AG08395 (cell line): ENCODE measurements around the gene PRELP.
A peak's percentile ranks its signal among the peaks of the same experiment; 100 is the strongest.
"Not testable (repeated sequence)": the region's sequence is repeated elsewhere in the genome, so short reads cannot be mapped to it uniquely, and the experiment has no call there.

Experiments used
- DNase-seq: peaks from one replicate; pipeline ENCODE4 v3.0.0; 2012; ENCODE audit warnings: mixed read lengths, low spot score

Gene PRELP

DNA sequence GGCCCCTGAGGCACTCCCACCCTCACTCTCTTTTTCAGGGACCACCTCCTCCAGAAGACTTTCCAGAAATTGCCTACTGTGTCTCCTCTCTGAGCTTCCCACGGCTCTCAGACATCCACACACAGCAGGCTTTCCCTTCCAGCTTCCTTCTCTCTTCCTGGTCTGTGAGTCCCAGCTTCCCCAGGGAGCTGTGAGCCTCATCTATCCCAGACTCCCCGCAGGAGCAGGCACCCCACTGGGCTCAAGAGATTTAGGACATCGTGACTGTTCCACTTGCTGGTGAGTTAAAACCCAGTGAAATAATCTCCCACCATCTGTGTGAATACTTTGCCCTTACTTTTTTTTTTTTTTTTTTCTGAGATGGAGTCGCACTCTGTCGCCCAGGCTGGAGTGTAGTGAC is 22.0 kb upstream of the PRELP start:
- DNase-seq, result no peak

DNA sequence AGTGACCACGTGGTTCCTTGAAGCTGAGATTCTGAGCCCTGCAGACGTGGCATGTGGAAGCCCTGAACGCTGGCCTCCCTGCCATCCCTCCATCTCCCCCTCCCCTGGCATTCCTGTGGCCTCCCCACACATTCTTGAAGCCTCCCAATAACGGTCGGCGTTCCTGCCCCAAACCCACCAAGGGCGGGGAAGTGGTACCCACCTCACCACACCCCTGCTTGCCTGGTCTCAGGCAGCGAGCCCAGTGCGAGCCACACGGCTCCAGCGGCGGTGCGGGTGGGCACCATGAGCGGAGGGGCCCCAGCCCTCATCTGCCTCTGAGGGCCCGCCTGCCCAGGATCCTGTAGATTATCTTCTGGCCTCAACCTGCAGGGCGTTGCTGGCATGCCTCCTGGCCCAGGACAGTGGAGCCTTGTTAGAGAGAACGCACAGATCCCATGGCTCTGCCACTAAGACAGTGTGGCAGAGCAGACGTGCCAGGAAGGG is 20.6 kb upstream of the PRELP start:
- DNase-seq, result no peak

DNA sequence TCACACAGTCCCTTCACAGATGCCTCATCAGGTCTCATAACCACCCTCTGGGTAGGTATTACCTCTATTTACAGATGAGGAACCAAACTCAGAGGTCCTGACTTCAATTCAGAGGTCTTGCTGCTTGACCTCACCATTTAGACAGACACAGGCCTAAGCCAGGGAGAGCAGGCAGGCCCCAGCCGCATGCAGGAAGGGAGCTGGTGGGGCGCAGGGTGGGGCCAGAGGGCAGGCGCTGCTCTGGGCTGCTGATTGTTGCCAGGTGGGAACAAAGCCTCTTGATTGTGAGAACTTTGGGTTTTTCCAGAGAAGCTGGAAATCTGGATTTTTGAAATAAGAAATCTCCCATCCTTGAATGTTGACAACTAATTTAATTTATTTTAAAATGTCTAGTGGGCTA is 19.9 kb upstream of the PRELP start:
- DNase-seq, result no peak

DNA sequence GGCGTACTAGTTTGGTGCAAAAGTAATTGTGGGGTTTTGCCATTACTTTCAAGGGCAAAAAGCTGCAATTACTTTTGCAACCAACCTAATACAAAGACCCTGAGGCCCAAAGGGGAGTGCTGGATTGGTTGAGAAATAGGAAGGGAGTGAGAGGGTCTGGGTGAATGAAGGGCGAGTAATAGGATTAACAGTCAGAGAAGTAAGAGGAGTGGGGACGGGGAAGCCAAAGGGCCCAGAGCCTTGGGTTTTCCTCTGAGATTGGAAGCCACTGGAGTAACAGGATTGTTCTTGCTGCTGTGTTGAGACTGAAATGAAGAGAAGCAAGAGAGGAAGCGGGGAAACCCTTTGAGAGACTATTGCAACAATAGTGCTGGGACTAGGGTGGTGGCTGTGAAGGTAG is 19.0 kb upstream of the PRELP start:
- DNase-seq, result no peak

DNA sequence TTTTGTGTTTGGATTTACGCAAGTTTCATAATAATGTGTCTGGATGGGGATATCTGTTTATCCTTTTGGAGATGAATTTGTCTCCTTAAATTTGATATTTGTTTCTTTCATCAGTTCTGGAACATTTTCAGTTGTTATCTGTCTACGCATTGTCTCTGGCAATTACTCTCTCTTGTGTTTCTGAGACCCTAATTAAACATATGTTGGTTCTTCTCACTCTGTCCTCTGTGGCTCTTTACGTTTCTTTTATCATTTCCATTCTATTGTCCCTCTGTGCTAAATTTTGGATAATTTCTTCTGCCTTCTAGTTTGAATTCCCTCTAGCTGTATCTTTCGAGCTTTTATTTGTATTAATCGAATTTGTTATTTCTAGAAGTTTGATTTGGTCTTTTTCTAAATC is 17.5 kb upstream of the PRELP start:
- DNase-seq, result no peak

DNA sequence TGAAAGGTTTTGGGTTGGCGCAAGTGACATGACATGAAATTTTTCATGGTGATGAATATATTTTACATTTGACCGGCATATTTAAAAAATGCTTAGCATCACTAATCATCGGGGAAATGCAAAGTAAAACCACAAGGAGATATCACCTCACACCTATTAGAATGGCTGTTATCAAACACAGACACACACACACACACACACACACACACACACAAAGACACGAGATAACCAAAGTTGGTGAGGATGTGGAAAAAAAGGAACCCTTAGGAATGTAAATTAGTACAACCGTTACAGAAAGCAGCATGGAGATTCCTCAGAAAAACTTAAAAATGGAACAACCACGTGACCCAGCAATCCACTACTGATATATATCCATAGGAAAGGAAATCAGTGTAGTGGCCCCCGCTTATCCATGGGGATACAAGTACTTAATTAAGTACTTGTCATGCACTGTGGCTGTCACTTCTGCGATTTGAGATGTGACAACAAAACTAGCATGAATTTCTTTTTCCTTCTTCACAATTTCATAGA is 15.9 kb upstream of the PRELP start:
- no peak for DNase-seq

DNA sequence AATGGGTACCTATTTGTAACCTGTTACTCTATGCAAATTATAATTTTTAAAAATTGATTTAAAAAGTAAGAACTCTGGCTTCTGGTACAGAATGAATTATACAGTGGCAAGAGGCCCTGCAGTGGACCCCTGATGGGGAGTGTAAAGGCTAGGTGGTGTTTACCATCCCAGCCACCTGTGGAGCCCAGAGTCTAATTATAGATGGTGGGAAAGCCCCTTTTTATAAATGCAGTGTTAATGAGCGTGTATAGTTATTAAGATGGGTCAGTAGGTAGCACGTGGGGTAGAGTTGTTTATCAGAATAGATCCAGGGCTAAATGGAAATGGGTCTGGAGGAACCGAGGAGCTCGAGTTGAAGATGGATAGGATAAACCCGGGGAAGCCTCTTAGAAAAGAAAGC is 13.9 kb upstream of the PRELP start:
- DNase-seq, result no peak

DNA sequence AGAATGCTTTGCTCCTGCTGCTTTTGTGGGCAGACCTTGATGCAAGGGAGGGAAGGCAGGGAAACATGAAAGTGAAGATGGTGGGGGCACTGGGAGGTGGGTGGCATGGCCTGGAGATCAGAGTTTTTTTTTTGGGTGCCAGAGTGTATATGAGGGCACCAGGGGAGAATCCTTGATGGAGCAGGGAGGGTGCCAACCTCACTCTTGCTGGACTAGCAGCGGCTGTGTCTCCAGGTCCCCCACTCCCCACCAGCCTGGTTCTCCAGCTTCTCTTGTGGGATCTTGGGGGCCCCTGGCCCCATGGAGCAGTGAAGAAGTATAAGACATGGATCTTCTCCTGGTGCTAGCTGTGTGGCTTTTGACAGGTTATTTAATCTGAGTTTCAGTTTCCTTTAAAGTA is 13.5 kb upstream of the PRELP start:
- DNase-seq, result no peak

DNA sequence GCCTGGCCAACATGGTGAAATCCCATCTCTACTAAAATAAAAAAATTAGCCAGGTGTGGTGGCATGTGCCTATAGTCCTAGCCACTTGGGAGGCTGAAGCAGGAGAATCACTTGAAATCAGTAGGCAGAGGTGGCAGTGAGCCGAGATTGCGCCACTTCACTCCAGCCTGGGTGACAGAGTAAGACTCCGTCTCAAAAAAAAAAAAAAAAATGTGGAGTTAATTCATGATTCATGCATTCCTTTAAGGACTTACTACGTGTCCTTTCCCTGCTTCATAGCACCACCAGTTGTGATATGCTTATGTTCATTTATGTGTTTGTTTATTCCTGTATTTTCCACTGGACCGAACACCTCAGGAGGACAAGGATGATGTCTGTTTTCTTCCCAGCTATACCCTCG is 12.7 kb upstream of the PRELP start:
- peak; percentile 83 for DNase-seq

DNA sequence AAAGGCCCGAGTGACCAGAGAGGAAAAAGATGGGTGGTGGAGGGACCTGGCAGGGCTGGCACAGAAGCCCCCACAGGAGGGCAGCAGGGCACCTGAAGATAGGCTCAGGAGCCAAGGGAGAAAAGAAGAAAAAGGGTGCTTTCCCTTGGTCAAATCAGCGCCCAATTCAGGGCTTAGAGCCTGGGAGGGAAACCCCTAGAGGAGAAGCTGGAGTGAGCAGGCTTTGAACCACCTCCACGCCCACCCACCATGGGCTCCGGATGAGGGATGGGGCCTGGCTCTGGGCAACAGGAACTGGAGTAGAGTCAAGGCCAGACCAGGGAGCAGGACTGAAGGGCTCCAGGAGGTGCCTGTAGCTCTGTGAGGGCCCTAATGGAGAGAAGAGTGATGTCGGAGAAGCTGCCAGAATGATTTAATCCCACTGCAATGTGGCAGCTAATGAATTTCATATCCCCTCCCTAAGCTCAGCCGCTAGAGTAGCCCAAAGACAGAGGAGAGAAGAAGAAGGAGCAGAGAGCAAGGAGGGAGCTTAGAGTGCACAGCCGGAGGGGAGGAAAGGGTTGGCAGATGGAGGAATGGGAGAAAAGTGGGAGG is 12.0 kb upstream of the PRELP start:
- no peak for DNase-seq

DNA sequence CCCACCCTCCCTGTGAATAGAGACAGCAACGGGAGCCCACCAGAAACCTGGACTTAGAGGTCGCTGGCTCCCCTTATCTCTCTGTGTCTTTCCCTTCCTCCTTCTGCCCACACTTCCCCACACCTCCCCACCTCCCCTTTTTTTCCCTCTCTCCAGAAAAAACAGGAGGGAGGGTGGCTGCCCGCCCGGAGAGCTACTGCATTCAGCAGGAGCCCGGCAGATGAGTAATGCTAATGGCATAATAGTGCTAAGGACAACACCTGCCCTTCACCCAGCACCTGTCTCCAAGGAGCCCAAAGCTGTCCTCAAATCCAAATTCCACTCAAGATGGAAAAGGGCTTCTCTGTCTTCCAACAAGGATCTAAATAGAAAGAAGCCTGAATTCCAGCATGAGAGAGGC is 11.4 kb upstream of the PRELP start:
- DNase-seq, result no peak

DNA sequence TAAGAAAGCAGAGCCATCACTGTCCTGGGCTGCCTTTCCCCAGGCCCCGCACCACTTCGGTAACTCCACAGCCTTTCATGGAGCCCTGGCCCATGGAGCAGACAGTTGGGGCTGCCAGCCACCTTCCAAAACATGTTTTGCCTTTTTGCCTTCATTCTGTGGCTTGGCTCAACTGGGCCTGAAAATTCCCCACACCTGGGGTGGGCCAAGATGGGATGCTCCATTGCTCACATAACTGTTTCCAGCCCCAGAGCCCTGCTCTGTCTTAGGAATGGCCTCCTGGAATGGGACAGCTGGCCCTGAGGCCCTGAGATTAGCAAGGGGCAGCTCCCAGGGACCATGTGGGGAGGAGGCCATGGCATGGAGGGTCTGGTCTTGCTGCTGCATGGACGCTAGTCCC is 10.9 kb upstream of the PRELP start:
- DNase-seq, result no peak

DNA sequence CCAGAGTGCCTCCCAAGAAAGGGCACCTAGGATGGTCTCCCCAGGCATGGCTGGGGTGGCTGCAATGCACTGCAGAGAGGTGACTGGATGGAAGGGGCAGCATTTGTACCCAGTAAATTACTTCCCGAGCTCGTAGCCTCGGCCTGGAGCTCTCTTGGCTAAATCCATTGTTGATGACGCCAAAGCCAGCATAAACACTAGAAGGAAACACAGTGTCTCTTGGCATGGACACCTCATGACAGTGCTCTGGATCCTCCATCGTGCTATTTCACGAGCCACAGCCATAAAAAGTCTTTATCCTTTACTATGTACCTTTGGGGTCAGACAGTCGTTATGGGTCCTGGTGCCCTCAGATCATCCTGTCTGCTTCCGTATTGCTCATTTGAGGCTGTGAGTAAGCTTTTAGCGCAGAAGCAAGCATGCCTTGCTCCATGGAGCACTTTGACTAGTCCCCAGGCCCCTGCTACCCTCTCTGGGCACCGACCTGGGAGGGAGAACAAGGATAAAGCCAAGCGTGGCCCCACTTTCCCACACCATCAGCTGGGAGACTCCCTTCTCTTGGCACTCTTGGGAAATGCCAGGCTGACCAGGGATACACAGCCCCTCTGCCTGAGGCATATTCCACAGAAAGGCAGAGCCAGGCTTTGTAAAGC is 10.3 kb upstream of the PRELP start:
- DNase-seq, result no peak

DNA sequence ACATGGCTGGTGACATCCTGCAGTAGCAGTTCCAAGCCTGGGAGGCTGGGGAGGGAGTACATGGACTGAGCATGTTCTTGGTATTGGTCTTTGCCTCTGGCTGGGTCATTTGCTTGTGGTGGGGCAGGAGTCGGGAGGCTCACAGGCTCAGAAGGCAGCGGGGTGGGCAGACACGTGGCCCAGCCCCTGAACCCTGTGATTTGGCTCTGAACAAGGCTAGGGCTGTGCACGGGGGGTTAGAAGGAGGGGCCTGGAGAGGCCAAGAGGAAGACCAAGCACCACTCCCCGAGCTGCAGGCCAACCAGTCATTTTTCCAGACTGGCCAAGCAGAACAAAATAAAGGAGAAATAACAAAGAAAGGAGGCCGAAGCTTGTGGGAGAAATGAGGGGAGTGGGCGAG is 9.7 kb upstream of the PRELP start:
- no peak for DNase-seq

DNA sequence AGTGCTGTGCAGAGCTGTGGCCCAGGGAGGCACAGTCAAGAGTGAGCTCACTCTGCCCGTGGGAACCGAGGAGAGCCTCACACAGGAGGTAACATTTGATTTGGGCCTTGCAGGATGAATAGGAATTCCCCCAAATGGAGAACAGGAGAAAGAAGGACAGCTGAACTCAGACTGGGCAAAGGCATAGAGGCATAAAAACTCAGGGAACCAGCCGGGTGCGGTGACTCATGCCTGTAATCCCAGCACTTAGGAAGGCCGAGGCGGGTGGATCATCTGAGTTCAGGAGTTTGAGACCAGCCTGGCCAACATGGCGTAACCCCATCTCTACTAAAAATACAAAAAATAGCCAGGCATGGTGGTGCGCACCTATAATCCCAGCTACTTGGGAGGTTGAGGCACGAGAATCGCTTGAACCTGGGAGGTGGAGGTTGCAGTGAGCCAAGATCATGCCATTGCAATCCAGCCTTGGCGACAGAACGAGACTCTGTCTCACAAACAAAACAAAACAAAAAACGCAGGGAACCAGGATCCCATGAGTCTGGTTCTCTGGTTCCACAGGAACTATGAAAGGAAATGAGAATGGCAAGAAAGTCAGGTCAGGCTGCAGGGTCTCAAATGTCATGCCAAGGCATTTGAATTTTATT is 8.6 kb upstream of the PRELP start:
- DNase-seq, result not testable (repeated sequence)

DNA sequence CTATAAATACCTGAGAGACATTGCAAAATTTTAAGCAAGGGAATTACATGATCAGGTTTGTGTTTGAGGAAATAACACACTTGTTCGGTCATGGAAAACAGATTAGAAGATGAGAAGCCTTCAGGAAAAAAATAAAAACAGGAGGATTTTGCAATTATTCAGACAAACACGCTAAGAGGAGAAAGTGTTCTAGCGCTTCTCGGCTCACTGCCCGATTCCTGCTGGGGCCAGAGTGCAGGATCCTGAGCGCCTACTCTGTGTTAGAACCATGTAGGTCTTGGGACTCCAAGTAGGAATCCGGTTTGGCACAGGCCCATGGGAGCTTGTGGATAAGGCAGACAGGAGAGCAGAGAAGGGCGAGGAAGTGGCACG is 8.1 kb upstream of the PRELP start:
- no peak for DNase-seq

DNA sequence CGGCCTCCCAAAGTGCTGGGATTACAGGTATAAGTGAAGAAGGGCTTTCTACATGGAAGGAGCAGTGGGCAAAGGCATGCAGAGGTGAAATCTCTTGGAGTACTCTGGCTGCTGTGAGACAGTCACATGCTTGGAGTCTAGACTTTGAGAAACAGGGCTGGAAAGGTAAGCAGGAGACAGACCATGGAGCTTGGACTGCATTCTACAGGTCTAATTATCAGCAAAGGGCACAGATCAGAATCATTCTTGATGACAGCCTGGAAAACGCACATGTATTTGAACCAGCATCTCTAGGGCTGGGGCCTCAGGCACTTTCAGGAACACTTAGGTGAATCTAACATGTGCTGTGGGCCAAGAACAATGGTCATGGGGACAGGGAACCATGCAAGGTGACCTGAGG is 7.3 kb upstream of the PRELP start:
- DNase-seq, result no peak

DNA sequence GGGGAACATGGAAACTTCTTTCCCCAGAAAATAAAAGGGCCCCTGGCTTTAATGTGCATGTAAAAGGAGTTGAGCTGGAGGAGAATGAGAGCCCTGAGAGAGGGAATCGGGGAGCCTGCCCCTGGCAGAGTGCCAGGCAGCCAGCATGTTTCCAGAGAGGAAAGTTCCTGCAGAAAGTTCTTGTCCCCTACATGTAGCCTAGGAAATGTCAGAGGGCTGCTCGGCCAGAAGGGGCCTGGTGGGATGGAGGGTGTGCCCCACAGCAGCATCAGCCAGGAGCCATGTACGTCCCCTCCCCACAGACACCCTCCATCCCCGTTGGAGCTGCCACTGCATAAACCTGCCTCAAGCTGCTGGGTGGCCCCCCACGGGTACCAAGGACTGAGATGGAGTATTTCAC is 5.4 kb upstream of the PRELP start:
- DNase-seq, result no peak

DNA sequence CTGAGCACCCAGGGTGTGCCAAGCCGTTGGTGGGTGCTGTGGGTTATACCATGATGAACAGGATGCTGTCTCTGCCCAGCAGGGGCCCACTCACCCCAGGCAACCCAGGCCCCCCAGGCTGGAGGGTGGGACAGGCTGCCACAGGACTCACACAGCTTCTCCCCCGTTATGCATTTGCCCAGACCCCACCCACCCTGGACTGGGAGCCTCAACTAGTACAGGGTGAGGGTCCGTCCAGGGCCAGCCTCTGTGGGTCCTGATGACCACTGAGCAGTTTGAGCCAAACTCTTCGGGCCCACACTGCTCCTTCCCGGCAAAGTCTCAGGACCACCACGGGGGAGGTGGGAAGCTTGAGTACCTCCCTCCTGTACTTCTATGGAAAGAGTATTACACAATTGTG is 3.8 kb upstream of the PRELP start:
- no peak for DNase-seq

DNA sequence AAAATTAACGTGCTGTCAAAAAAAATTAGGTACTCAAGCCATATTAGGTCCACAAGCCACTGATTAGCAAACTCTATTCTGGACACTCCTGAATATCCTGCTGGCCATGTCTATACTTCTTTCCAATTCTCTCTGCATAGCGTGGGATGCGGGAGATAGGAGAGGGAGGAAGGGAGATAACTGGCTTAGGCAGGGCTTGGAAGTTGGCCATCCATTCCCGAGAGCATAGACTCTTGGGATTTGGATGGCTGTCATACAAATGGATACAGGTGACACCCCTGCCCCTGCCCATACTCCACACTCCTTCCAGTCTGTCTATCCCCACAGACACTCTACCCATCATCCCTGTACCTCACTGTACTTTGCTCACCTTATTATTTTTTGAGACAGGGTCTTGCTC is 2.3 kb upstream of the PRELP start:
- DNase-seq, result no peak

DNA sequence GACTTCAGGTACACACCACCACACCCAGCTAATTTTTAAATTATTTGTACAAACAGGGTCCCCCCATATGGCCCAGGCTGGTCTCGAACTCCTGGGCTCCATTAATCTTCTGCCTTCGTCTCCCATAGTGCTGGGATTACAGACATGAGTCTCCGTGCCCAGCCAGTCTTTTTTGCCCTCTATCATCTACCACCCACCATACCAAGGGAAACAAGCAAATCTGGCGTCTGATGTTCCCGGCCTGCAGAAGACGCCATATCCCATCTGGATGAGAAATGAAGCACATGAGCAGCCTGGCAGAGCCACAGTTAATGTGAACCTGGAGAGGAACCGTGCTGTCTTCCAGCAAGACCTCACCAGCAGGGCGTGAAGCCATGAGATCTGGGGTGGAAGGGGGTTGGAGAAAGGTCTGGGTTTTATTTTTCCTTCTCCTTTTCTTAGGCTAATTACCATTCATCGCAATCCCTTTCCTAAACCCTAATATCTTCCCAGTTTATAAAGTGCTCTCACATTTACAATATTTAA is 1.8 kb upstream of the PRELP start:
- no peak for DNase-seq

DNA sequence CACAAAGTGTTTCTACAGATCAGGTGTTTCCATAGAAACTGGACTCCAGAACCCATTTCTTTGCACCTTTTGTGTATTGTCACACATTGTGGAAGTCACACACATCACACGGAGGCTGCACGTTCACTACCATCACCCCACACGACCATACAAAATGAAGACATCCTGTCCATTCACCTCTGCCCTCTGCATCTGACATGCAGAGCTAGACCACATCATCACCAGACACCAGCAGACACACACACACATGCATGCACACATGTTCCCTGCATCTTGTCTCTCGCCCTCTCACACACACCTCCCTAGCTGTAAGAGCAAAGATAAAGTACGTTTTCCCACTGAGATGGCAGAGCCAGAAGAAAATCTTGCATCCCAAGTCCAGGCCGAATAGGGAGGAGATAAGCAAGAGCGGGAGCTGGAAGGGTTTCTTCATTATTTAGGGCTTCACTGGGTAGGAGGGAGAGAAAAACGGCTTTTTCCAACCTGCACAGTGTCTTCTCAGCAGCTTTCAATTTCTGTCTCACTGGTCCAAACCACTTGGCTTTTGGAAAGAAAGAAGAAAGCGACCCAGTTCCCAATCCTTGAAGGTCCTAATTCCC is 709 bp downstream of the PRELP start:
- no peak for DNase-seq

DNA sequence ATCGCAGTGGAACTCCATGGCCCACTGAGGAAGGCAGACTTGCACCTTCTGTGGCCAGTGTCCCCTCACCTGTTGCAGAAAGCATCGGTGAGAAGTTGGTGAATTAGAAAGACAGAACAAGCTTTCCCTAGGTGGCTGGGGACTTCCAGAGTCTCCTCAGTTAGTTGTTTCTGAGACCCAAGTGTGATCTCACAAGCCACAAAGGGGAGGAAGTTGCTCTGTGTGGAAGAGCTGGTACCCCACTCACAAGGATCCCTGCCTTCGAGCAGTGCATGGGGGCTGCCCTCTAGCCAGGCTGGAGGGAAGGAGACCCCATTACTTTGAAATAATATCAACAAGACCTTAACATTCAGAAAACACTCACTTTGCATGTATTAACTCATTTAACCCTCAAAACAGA is 2.1 kb downstream of the PRELP start:
- DNase-seq, result no peak
